RPMI7951 (cell line): ENCODE data around the gene JMY. TPM values are rescaled to one million over a fixed set of nuclear protein-coding genes. Genes with fewer than 3 reads are reported as not detected.
"Not testable (repeated sequence)": the region's sequence is repeated elsewhere in the genome, so short reads cannot be mapped to it uniquely, and the experiment has no call there.

Source experiments
- DNase-seq: peaks from one replicate; pipeline ENCODE4 v3.0.0-alpha.2; 2012; ENCODE audit warnings: low read depth
- total RNA-seq: library from RNA; depleted of rRNA; stranded (reverse); fragments of >200 nt; shearing (Covaris generic); gene quantifications from 2 replicates; pipeline ENCODE4 v1.2.3, GENCODE V29; 2014

The JMY gene
- total RNA-seq, 1 experiment from 2014 or later: 3.6 TPM

DNA sequence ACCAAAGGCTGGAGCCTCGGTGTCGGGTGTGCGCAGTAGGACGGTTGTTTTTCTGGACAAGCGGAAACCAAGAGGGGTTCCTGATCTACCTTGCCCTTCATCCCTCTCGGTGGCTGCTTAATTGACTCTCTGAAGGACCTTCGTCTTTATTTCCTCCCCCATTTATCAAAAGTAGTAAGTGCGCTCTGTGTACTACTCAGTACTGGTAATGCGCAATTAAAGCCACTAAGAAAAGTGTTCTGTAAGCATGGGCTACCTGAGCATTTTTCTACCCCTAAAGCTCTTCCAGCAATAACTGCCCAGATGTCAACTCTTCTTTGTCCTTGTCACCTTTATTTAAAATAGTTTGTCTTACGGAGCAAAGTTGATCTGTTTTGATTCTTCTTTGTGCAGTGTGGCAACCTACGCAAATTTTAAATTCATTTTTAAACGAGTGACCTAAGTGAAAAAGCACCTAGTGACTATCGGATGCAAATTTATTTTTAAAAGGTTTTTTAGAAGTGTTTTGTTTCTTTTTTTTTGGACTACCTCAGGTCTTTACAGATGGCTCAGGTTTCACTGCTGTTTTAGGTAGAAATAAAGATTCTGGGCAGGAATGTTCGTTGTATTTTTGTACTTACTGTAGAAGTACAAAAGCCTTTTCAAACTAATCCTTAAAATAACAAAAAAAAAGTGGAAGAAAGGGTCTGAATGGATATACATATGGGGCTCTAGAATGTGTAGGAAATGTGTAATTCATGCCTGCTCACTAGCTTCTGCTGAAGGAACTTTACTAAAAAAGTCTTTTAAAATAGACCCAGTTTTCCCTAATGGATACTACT lies 2.0 kb downstream of the JMY start:
- DNase-seq: no peak

DNA sequence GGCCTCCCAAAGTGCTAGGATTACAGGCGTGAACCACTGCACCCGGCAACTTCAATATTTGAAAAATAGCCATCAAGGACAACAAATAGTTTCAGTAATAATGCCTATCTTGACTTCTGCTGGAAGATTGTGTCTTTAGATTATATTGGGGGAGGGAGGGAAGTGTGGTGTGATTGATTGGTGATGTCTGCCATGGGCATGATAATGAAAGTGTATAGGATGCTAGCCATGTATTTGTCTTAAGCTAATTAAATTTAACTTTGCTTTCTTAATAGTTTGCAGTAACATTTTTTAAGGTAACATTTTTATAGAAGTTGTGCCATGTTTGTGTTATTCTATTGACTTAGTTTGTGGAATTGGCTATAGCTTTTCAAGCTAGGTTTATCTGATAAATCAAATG lies 4.6 kb downstream of the JMY start:
- no peak for DNase-seq

- no peak for DNase-seq
Observed at GRCh38 chr5:79241535-79241979, 5.6 kb downstream of the JMY start.

- no peak for DNase-seq
Observed at GRCh38 chr5:79242242-79243039, 6.5 kb downstream of the JMY start.

DNA sequence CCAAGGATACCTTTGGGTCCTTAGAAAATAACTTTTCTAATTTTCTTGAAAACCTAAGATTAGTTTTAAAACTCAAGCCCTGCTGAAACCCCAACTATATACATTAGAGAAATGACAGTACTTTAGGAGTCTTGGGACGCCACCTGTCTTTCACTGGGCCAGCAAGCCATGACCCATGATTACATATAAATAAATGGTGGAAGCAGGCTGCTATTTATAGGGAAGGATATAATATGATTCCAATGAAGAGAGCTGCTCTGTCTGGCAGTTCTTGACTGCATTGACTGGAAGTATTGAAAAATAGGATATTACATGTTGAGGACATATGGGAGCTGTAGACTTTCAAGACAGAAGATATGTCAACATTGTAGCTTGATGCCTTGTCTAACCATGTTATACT lies 7.3 kb downstream of the JMY start:
- no peak for DNase-seq

- not testable (repeated sequence) for DNase-seq
Observed at GRCh38 chr5:79254067-79254466, 18.1 kb downstream of the JMY start.

GRCh38 chr5:79255786-79256557 lies 20.0 kb downstream of the JMY start:
- DNase-seq: peak; percentile 46

- DNase-seq: no peak
Observed at GRCh38 chr5:79256563-79256962, 20.6 kb downstream of the JMY start.

DNA sequence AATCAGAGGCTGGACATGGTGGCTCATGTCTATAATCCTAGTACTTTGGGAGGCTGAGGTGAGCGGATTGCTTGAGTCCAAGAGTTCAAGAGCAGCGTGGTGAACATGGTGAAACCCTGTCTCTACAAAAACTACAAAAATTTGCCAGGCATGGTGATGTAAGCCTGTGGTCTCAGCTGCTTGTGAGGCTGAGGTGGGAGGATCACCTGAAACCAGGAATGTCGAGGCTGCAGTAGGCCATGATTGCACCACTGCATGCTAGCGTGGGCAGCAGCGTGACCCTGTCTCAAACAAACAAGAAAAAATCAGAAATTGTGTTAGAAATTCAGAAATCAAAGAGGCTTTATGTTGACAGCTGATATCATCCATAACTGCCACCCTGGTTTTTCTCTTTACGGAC lies 21.4 kb downstream of the JMY start:
- DNase-seq: no peak

GRCh38 chr5:79258801-79259200 lies 22.9 kb downstream of the JMY start:
- DNase-seq: no peak

DNA sequence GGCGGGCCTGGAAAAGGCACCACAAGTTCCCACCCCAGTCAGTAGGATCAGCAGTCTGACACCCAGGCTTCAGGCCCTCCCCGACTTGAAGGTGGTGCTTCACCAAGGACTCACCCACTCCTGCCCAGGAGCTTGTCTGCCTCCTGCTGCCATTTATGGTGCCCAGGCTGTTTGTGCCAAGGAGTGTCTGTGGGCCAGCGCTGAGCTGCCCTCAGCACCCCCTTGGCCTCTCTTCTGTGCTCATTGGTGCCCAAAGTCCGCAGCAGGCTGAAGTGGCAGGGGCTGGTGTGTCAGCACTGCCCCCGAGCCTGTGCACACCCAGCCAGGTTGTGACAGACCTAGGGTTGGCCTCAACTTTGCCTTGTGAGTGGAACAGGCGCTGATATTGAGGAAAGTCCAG lies 23.5 kb downstream of the JMY start:
- DNase-seq: no peak

GRCh38 chr5:79259810-79260209 lies 23.9 kb downstream of the JMY start:
- no peak for DNase-seq

DNA sequence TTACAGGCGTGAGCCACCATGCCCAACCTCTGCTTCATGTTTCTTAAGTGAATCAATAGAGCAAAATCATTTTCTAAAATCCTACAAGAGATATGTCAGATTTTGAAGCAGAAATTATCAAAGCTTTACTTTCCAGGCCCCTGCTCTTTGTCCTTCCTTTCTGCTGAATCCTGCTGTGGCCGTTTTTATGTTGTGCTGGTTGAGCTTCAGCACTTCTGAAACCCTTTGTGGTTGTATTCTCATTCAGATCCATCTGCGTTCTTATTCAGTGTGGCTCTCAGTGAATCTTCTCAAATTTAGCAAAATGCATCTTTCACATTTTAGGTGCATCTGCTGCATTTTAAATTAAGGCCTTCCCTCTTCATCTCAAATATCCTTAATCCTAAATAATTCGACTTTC lies 26.0 kb downstream of the JMY start:
- no peak for DNase-seq

DNA sequence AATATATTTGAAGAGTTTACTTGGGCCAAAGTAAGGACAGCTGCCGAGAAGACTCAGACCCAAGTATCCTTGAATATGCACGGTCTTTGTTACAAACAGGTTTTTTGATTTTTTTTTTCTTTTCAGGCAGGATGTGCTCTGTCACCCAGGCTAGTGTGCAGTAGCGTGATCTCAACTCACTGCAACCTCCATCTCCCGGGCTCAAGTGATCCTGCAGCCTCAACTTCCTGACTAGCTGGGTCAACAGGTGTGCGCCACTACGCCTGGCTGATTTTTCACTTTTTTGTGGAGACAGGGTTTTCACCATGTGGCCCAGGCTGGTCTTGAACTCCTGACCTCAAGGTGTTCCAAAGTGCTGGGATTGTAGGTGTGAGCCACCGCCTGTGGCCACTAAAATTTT lies 27.4 kb downstream of the JMY start:
- DNase-seq: no peak

DNA sequence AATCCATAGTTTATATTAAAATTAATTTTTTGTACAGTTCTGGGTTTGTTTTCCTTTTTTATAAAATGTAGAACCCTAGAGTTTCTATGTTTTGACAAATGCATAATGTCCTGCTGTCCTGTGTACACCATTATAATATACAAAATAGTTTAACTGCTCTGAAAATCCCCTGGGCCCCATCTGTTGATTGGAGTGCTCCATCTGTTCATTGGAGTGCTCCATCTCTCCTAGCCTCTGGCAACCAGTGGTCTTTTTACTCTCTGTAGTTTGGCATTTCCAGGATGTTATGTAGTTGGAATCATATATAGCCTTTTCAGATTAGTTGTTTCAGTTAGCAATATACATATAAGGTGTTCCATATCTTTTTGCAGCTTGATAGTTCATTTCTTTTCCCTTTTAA lies 31.2 kb downstream of the JMY start:
- no peak for DNase-seq

DNA sequence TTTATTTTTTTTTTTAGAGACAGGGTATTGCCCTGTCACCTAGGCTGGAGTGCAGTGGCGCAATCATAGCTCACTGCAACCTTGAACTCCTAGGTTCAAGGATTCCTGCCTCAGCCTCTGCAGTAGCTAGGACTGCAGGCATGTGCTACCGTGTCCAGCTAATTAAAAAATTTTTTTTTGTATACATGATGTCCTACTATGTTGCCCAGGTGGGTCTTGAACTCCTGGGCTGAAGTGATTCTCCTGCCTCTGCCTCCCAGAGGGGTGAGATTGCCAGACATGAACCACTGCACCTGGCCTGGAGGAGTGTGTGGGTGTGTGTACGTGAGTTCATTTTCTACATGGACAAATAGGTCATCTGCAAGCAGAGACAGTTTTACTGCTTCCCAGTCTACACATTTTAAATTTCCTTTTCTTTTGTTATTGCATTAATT lies 33.8 kb downstream of the JMY start:
- DNase-seq: no peak

- no peak for DNase-seq
Observed at GRCh38 chr5:79273341-79273740, 37.4 kb downstream of the JMY start.

GRCh38 chr5:79284846-79285245 lies 48.9 kb downstream of the JMY start:
- peak; percentile 28 for DNase-seq

DNA sequence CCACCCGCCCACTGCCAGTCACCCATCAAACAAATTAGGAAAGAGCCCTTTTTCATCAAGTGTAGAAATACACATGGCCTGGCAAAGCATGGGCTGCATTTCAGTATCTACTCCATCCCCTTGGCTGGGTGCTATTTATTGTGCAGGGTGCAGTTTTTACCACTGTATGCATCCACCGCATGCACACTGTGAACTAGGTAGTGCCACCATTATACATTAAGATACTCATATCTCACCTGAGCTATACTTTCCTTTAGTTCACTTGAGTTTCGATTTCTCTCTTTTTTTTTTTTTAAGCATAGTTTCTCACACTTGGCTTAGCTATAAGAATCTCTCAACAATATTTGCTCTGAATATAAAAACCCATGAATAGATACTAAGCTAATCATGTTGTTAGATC lies 49.4 kb downstream of the JMY start:
- DNase-seq: no peak

DNA sequence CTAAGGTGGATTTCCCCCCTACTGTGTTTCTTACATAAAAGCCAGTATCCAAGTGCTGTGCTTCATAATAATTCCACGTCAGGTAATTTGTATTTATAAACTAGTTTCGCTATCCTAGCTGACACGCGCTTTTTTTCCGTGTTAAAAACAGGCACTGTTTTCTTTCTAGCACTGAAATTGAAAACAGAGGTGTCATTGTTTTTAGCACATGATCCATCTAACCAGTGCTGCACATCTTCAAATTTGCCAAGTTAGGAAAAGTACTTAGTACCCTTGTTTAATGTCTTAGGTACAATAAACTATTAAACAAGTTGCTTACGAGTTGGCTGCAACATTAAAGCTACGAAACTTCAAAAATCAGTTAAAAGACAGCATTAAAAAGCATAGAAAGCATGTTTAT lies 49.9 kb downstream of the JMY start:
- DNase-seq: no peak

GRCh38 chr5:79287380-79287779 lies 51.4 kb downstream of the JMY start:
- DNase-seq: no peak

DNA sequence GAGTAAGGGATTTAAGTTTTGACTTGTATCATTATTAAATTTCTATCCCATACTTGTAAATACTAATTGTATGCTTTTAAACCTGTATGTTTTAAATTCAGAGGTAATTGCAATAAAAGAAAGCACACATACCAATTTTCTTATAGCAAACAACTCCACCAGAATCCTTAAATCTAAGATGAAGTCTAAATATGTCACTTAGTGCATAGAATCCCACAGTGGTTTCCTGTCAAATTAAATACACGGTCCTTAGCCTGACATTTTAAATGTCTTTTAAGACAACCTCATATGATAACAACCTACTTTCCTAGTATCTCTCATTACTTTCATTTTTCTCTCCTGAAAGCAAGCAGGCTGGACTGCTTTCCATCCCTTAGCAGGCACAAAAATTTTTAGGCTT lies 52.0 kb downstream of the JMY start:
- no peak for DNase-seq
